NCI-H146 (cell line): ENCODE results near the gene GRID2.

Experiments used
- DNase-seq: peaks from one replicate; lab custom pipeline; 2025; lab: John Stamatoyannopoulos, UW

Gene GRID2

DNA sequence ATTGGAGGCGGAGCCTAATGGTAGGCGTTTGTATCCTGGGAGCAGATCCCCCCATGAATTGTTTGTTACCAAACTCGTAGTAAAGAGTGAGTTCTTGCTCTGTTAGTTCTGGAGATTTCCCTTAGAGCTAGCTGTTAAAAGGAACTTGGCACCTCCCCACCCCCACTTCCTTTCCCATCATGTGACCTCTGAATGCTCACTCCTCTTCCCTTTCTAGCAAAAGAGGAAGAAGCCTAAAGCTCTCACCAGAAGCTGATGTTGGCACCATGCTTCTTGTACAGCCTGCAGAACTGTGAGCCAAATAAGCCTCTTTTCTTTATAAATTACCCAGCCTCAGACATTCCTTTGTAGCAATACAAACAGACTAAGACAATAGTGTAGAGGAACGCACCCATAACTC is 1511.0 kb downstream of the GRID2 start:
- DNase-seq = no peak
